GM21619 (cell line): ENCODE data around the gene SLC9A8.

ENCODE experiments used
- ATAC-seq: cut with Tn5 transposase; IDR thresholded peaks from one replicate; pipeline ENCODE4 v1.9.1; 2021; ENCODE audit not compliant: unreplicated experiment

The SLC9A8 gene

DNA sequence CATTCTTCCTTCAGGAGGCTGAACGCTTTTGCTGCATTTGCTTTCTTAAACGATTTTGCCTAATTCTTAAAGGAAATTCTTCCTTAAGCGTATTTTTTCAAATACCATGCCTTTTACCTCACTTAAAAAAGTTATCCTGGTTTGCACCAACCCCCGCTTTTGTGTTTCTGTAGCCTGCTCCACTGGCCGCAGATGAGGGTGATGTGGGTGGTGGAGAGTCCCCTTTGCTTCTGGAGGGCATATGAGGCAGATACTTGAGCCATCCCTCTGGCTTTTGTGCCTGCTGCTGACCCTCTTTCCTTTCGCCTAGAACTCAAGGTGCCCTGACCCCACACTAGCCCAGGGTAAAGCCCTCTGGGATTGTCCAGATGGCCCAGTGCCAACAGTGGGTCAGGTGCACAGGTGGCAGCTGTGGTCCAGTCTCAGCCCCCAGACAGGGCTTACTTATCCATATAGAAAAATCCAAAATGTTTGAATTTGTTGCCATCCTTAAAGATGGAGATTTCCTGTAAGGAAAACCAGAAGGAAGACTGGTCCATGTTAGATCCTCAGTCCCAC lies 58.8 kb downstream of the SLC9A8 start:
- ATAC-seq: no peak

DNA sequence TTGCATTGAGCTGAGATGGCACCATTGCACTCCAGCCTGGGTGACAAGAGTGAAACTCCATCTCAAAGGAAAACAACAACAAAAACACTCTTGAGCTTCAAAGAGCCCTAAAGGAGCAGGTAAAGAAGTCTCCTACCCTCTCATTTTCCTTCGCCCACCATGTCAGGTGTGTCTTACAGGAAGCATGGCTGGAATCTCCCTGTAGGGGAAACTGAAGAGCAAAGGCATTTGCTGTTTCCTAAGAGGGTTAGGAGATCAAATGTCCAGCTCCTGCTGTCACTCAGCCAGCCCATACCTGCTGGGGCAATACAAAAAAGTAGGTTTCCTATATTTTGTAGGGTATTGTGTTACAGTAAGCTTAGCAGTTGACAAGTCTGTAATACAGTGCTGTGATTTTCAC lies 59.4 kb downstream of the SLC9A8 start:
- ATAC-seq: no peak

DNA sequence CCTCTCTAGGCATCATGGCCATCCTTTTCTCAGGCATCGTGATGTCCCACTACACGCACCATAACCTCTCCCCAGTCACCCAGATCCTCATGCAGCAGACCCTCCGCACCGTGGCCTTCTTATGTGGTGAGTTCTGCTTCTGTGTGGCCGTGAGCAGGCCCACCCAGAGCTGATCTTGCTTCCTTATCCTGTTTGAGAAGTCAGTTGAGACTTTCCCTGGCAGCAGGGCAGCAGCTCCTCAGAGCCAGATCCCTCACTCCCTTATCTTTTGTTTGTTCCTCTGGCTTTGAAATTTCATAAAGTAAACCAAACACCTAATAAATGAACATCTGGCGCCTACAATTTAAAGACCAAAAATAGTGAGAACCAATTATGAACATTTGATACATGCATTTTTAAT lies 62.1 kb downstream of the SLC9A8 start:
- no peak for ATAC-seq

DNA sequence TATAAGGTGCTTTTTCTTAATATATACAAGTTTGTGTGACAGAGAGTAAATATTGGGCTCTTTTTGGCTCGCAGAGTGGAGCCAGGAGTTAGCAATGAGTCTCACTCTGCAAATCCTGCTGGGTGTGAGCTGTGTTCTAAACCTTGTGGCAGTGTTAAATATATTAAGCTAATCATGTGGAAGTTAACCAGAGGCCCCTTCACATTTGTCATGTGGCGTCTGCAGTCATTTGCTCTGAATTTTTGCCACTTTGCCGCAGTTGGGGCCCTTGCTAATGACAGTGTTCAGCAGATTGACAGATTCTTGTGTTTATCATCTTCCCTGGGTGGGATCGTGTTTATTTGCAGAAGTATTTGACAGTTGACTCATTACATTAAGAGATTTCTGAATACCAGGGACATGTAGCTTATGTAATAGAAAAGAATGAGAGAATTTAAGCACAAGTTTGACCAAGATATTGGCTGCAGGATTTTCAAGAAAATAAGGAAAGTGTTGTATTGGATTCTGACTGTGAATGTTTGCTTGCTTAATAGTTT lies 64.8 kb downstream of the SLC9A8 start:
- no peak for ATAC-seq

DNA sequence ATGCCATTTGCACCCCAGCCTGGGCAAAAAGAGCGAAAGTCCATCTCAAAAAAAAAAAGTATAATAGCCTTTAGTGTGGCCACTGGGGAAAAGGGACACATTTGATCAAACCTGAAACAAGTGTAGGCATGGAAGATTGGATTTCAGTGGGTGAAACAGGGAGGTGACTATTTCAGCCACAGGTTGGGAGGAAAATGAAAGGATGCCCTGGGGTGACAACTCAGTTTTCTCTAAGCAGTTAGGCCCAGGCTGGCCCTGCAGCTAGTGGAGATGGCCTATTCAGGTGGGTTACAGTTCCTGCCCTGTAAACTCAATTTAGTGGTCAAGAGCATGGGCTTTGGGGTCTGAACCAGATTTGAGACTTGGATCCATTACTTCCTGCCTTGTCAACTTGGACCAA lies 66.3 kb downstream of the SLC9A8 start:
- no peak for ATAC-seq

DNA sequence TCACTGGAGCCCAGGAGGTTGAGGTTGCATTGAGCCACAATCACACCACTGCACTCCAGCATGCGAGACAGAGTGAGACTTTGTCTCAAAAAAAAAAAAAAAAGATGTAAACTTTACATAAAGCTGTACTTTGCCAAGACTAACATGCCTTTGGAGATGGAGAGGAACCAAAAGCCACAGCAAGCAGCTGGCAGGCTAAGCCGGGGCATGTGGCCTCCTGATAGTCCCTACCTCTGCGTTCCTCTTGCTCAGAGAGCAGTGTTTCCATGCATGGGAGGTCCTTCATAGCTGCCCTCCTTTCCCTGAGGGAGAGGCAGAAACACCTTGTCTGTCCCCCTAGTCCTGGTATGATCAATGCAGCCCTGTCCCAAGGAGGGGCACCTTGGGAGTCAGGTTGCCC lies 67.5 kb downstream of the SLC9A8 start:
- no peak for ATAC-seq

DNA sequence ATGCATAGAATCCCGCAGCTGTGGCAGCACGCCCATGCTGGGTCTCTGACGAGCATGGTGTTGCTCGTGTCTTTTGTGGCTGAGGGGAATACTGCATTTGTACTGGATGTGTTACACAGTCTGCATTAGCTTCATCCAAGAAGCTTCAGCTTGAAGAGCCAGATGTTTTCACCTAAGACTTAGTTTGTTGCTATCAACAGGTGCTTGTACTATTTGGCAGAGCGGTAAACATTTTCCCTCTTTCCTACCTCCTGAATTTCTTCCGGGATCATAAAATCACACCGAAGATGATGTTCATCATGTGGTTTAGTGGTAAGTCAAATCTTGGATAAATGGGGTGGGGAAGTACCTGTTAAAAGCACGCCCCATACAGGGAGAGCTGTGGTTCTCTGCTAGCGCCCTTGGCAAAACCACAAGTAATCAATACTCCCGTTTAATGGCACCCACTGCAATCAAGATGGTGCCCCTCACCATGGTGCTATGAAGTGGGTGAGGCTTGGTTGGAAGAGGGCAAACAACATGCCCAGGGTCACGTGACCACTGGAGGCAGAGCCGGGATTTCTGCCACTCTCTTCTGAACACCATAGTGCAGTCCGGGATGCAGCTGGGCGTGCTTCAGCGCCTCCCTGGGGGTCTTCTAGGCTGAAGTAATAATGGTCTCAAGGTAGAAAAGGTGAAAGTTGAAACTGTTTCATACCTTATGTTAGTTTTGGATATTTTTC lies 68.3 kb downstream of the SLC9A8 start:
- no peak for ATAC-seq

DNA sequence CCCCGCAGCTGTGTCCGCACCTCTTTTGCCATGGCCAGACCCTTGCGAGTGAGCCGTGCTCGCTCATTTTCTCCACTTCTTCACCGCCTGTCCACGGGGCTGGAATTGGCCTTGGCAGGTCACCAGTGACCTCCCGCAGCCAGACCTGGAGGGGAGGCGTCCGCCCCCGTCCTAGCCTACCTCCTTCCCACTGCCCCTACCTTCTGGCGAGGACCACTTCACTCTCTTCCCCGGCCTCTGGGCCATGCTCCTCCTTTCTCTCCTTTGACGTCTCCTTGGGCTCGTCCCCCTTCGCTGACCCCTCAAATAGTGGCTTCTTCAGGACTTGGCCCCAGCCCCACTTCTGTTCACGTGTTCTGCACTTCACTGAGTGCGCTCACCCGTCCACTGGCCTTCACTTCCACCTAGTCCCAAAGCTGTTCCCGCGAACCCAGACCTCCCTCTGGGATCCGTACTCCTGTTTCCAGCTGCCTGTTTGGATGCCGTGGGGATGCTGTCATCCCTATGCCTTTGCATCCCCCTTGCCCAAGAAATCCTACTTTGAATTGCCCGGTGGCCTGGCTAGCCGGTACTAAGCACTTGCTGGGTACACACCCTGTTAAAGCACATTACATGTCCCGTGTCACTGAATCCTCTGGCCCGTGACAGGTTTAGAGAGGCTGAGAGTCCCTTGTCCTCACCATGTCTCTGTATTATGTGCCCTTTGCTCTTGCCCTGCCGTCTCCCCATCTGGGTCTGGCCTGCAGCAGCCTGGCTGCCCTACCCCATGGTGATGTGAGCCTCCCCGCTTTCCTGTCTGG lies 69.7 kb downstream of the SLC9A8 start:
- no peak for ATAC-seq

DNA sequence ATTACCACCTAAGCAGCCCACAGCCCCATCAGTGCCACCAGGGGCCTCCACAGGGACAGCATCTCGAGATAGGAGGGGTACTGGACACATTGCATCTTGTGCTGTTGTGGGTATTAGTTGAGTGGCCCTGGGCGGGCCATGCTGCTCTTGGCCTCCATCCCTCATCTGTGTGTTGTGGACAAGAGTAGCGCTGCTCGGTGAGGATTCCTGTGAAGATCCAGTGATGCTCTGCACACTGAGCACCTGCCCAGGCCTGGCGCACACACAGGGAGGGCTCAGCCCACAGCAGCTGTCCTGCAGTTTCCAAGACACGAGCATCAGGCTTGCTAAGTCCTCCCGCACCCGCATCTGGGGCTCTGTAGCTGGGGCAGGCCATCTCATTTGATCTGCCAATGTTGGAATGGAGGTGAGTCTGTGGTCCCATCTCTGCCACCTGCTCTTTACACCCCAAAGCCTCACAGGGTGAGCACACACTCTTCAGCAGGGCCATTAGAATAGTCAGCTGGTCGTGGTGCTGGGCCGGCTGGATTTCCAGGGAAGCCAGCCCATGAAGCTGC lies 70.7 kb downstream of the SLC9A8 start:
- no peak for ATAC-seq

DNA sequence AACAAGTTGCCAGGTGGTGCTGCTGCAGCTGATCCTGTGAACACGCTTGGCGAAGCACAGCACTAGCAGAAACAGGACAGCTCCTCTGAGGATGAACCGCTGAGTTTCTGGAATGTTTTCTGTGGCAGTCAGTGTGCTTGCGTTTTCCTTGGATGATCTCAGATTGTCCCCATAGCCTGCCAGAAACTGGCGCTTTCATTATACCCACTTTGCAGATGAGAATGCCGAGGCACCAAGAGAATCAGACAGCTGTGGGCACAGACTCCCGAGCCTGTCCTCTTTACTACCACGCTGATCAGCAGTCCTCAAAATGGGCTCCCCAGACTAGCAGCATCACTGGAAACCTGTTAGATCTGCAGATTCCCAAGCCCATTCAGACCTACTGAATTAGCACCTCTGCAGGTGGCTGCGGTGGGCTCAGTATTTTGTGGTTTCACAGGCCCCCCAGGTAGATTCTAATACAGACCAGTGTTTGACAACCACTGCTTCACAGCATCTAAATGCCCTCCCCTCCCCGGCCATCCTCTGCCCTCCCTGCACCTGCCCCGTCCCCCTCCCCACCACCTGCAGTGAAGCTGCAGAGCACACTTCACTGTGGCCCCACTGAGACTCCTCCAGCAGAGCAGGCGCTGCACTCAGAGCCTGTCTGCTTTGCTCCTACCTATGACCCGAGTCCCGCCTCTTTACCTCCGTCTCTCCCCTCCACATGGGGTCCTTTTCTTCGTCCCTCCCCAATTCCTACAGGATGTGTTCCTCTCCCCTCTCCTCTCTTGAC lies 73.1 kb downstream of the SLC9A8 start:
- no peak for ATAC-seq

DNA sequence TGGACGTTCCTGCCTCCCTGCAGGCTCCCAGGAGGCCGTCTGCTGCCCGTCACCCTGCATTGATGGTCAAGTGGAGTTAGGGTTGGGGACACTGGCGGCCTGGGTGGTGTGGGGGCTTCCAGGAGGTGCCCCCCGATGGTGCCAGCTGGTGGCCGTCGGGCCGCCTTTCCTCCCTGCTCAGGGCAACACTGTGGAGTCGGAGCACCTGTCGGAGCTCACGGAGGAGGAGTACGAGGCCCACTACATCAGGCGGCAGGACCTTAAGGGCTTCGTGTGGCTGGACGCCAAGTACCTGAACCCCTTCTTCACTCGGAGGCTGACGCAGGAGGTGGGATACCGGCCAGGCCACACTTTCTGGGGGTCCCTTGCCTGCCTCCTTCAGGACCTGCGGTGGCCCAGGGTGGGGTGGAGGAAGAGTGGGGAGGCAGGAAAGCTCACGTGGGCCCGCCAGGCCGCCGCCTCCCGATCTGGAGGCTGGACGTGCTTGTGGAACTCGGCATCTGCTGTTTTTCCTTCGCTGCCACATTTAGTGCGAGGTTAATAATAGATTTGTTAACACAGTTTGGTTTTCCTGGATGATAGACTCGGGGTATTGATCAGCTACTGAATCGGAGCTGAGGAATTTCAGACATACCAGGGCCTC lies 74.1 kb downstream of the SLC9A8 start:
- no peak for ATAC-seq

DNA sequence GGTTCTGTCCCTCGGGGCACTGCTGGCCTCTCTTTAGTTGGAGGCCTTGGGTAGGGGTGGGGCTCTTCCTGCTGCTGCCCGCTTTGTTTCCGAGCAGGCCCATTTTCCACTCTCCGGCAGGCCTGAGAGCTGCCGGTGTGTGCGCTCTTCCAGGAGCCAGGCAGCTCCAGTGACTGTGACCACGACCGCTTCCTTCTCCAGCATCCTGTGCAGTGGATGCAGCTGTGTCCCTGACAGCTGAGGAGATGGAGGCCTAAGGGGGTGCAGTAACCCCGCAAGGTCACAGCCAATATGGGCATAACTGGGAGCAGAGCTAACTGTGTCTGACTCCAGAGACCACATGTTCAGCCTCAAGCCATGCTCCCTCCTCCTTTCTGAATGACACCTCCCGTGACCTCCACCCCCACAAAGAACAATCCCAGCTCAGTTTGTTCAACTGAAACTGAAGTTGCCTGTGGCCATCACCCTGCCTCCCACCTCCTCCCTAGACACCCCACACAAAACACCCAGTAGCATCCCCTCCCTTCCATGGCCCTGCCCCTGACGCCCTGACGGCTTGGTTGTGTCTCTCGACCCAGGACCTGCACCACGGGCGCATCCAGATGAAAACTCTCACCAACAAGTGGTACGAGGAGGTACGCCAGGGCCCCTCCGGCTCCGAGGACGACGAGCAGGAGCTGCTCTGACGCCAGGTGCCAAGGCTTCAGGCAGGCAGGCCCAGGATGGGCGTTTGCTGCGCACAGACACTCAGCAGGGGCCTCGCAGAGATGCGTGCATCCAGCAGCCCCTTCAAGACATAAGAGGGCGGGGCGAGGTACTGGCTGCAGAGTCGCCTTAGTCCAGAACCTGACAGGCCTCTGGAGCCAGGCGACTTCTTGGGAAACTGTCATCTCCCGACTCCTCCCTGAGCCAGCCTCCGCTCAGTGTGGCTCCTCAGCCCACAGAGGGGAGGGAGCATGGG lies 74.9 kb downstream of the SLC9A8 start:
- no peak for ATAC-seq

DNA sequence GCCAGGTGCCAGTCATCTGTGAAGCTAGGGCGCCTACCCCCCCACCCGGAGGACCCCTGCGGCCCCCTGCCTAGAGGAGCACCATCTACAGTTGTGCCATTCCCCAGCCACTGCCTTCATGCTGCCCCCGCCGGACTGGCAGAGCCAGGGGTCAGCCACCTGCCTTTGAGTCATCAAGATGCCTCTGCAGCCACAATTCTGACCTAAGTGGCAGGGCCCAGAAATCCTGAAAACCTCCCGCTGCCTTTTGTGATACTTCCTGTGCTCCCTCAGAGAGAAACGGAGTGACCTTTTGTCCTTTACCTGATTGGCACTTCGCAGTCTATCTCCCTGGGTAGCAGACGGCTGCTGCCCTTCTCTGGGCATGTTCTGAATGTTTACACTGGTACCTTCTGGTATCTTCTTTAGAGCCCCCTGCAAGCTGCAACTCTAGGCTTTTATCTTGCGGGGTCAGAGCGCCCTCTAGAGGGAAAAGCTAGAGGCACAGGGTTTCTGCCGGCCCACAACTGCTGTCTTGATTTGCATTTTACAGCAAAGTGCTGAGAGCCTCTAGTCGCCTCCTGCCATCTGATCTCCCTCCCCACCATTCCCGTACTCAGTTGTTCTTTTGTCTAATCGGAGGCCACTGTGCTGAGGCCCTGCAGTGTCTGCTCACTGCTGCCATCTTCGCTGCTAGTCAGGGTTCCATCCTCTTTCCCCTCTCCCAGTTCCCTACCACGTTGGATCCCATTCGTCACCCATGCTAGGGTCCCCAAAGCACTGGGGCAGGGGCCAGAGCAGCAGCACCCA lies 75.8 kb downstream of the SLC9A8 start:
- no peak for ATAC-seq

DNA sequence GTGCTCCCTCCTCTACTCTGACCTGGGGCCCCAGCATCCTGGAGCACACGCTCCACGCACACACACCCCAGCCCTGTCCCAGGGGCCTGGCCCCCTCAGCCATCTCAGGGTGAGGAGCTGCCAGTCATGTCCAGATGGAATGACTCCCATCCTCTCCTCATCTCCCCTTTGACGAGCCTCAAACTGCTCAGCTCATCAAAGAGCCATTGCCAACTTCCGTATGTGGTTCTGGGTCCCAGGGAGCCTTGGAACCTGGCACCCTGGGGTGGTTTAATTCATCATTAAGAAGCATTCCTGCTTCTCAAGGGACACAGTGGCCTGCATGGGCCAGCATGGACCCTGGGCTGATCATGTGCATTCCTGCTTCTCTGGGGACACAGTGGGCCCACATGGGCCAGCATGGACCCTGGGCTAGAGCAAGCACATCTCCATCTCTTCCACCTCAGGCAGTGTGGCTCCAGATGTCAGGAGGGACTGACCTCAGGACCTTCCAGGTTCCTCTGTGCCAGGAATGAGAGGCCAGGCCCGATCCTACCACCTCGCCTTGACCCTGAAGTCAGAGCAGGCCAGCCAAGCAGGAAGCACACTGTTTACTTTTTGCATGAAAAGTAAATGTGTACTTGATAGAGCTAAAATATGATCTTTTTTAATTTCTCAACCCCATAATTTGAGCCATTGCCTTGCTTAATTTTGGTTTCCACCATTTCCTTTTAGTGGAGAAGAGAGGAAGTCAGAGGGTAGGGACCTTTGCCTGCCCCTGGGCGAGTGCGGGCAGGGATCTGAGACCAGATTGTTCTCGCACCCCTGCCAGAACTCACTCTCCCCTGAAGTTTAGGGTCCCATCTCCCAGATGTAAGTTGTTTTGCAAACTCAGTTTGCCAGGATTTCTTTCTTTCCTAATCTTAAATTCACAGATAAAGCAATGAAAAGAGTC lies 76.6 kb downstream of the SLC9A8 start:
- no peak for ATAC-seq

DNA sequence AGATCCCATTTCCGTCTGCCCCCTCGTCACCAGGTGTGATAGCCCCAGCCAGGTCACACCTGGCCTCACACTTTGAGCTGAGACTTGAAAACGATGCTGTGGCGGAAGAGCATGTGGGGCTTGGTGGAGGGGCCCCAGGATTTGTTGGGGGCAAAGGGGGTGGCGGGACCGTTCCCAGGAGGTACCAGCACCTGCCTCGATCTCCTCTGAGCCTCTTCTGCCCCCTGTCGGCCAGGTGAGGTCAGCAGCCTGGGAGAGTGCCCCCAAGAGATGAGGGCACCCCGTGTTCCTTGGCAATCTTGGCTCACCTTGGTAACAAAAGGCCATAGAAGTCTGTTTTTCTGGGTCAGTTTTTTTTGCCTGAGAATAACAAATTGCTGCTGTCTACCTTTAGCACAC lies 77.3 kb downstream of the SLC9A8 start:
- no peak for ATAC-seq

DNA sequence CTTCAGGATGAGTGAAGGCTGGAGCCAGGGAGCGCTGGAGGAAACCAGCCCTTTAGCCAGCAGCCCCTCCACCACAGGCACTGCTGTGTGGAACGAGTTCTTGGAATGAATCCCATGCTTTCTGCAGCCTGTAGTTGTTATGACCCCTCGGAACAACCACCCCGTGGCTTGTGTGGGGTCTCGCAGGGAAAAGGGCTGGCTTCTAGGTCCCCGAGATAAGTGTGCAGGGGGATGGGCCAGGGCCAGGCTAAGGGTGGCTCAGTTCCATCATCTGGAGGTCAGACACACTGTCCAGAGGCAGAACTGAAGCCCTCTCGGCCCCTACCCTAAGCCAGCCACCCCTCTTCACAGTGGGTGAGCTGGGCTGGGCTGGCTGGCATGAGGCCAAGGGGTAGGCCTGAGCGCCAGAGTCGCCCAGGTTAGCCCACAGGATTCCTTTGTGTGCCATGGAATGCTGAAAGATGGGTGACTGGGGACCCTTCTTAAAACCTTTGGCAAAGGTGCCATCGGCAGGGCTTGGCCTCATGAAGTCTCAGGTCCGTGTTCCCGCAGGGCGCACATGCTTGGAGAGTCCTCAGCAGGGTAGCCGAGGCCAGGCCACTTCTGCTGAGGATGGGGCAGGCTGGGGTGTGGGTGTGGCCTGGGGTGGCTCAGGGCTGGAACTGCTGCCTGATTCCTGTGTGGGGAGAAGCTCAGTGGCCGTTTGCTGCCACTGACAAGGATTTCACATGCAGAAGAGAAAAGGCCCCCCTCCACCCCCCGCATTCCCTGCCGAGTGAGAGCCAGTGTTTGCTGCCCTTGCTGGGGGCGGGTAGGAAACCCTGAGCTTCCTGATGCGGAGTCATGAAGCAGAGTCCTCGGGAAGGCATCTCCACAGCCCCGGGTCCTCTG lies 78.1 kb downstream of the SLC9A8 start:
- ATAC-seq: no peak
